ENCODE measurements around the gene NELFA.
A peak's percentile ranks its signal among the peaks of the same experiment; 100 is the strongest.

The NELFA gene

GRCh38 chr4:1968686-1969295, 40.0 kb downstream of the NELFA start:
- 0 out of 2 replicates have a peak overlapping the region, but pooled peaks have one; percentile 7 for H3K27ac ChIP-seq
- ChIA-PET CTCF (no interaction called here), POLR2A (ENCODE audit: low non-redundant PET) (no interaction called here)
- no peak for DNase-seq (ENCODE audit: low spot score)
- TF ChIP-seq CTCF (conservative IDR thresholded peaks at IDR 0.05; ENCODE audit: low read depth), result no peak

- no peak overlapping the region for H3K27ac ChIP-seq
- no peak for TF ChIP-seq CTCF (conservative IDR thresholded peaks at IDR 0.05; ENCODE audit: low read depth)
- DNase-seq (ENCODE audit: low spot score), result no peak
- POLR2A ChIA-PET (ENCODE audit: low non-redundant PET), result no interaction called here
- CTCF ChIA-PET, result no interaction called here
Observed at GRCh38 chr4:1967512-1968149, 41.1 kb downstream of the NELFA start.

GRCh38 chr4:1964971-1965370, 43.8 kb downstream of the NELFA start:
- ChIA-PET POLR2A (ENCODE audit: low non-redundant PET) (no interaction called here), CTCF (no interaction called here)
- no peak for TF ChIP-seq CTCF (conservative IDR thresholded peaks at IDR 0.05; ENCODE audit: low read depth)
- no peak for DNase-seq (ENCODE audit: low spot score)
- H3K27ac ChIP-seq, result no peak overlapping the region

- POLR2A ChIA-PET (ENCODE audit: low non-redundant PET), result no interaction called here
- H3K27ac ChIP-seq, result no peak overlapping the region
- CTCF ChIA-PET, result no interaction called here
- DNase-seq (ENCODE audit: low spot score), result no peak
- TF ChIP-seq CTCF (conservative IDR thresholded peaks at IDR 0.05; ENCODE audit: low read depth), result no peak
Observed at GRCh38 chr4:1964443-1964842, 44.3 kb downstream of the NELFA start.

- CTCF ChIA-PET, result no interaction called here
- no peak overlapping the region for H3K27ac ChIP-seq
- POLR2A ChIA-PET (ENCODE audit: low non-redundant PET), result no interaction called here
- no peak for DNase-seq (ENCODE audit: low spot score)
- no peak for TF ChIP-seq CTCF (conservative IDR thresholded peaks at IDR 0.05; ENCODE audit: low read depth)
Observed at GRCh38 chr4:1962980-1963379, 45.8 kb downstream of the NELFA start.

GRCh38 chr4:1961563-1961962, 47.2 kb downstream of the NELFA start:
- H3K27ac ChIP-seq, result no peak overlapping the region
- ChIA-PET POLR2A (ENCODE audit: low non-redundant PET) (no interaction called here), CTCF (no interaction called here)
- no peak for TF ChIP-seq CTCF (conservative IDR thresholded peaks at IDR 0.05; ENCODE audit: low read depth)
- no peak for DNase-seq (ENCODE audit: low spot score)

Data from RWPE1 (cell line).